Astrocyte (in vitro differentiated cells and primary cell): ENCODE data around the gene CAPRIN2. TPM values are rescaled to one million over a fixed set of nuclear protein-coding genes. Genes with fewer than 3 reads are reported as not detected.

Experiments
- DNase-seq: peaks from one replicate; pipeline ENCODE4 v3.0.0-alpha.2; 2010; ENCODE audit warnings: low read depth
- FAIRE-seq: peaks from 2 replicates; lab custom pipeline; 2011; peaks lifted over from hg19 to GRCh38; lab: Jason Lieb, UNC
- H2AFZ ChIP-seq: 2 replicates; pipeline ENCODE4 v1.6.0; 2012; ENCODE audit warnings: low read depth, low read length, inconsistent platforms
- H3K27ac ChIP-seq: 2 replicates; pipeline ENCODE4 v1.5.1; 2011; ENCODE audit warnings: low read depth, low read length, inconsistent platforms
- H3K27me3 ChIP-seq: 2 replicates; pipeline ENCODE4 v1.6.0; 2011; ENCODE audit warnings: low read length, inconsistent platforms; ENCODE audit not compliant: insufficient read depth
- H3K36me3 ChIP-seq: 2 replicates; pipeline ENCODE4 v1.5.1; 2011; ENCODE audit warnings: low read length, inconsistent platforms; ENCODE audit not compliant: insufficient read depth
- H3K4me1 ChIP-seq: 2 replicates; pipeline ENCODE4 v1.5.1; 2011; ENCODE audit warnings: low read length, inconsistent platforms; ENCODE audit not compliant: insufficient read depth
- H3K4me2 ChIP-seq: 2 replicates; pipeline ENCODE4 v1.6.0; 2012; ENCODE audit warnings: low read length, inconsistent platforms
- H3K4me3 ChIP-seq: 2 replicates; pipeline ENCODE4 v1.5.1; 2011; ENCODE audit warnings: low read depth, mild to moderate bottlenecking, low read length, inconsistent platforms; ENCODE audit not compliant: insufficient read depth
- H3K79me2 ChIP-seq: 2 replicates; pipeline ENCODE4 v1.6.0; 2012; ENCODE audit warnings: mild to moderate bottlenecking, low read length, inconsistent platforms; ENCODE audit not compliant: insufficient read depth
- H3K9ac ChIP-seq: 2 replicates; pipeline ENCODE4 v1.6.0; 2012; ENCODE audit warnings: mild to moderate bottlenecking, low read length, inconsistent platforms
- H3K9me3 ChIP-seq: 2 replicates; pipeline ENCODE4 v1.5.1; 2012; ENCODE audit warnings: low read depth, mild to moderate bottlenecking, low read length, inconsistent platforms; ENCODE audit not compliant: insufficient read depth
- H4K20me1 ChIP-seq: 2 replicates; pipeline ENCODE4 v1.6.0; 2012; ENCODE audit warnings: low read length, inconsistent platforms; ENCODE audit not compliant: insufficient read depth
- H3K27ac Mint-ChIP-seq: one replicate; pipeline ENCODE4 v1.8.0; 2021; ENCODE audit warnings: mild to moderate bottlenecking, mixed read lengths; ENCODE audit not compliant: unreplicated experiment
- H3K27me3 Mint-ChIP-seq: one replicate; pipeline ENCODE4 v1.8.0; 2021; ENCODE audit warnings: low read depth, mixed read lengths; ENCODE audit not compliant: unreplicated experiment
- H3K36me3 Mint-ChIP-seq: one replicate; pipeline ENCODE4 v1.8.0; 2021; ENCODE audit warnings: low read depth, mixed read lengths; ENCODE audit not compliant: unreplicated experiment
- H3K4me1 Mint-ChIP-seq: one replicate; pipeline ENCODE4 v1.8.0; 2021; ENCODE audit warnings: low read depth, mixed read lengths; ENCODE audit not compliant: unreplicated experiment
- H3K4me3 Mint-ChIP-seq: one replicate; pipeline ENCODE4 v1.8.0; 2021; ENCODE audit warnings: mild to moderate bottlenecking, moderate library complexity, mixed read lengths; ENCODE audit not compliant: unreplicated experiment
- H3K9me3 Mint-ChIP-seq: one replicate; pipeline ENCODE4 v1.8.0; 2021; ENCODE audit warnings: mild to moderate bottlenecking, mixed read lengths; ENCODE audit not compliant: unreplicated experiment
- CTCF ChIP-seq: IDR thresholded peaks from 2 replicates; pipeline ENCODE4 v1.5.1; 2011; ENCODE audit warnings: low read depth, mild to moderate bottlenecking, inconsistent platforms, low read length, moderate library complexity; ENCODE audit not compliant: insufficient read depth
- EZH2 ChIP-seq: IDR thresholded peaks from 2 replicates; pipeline ENCODE4 v1.6.1; 2012; ENCODE audit warnings: mild to moderate bottlenecking, low read length, inconsistent platforms; ENCODE audit not compliant: insufficient read depth
- total RNA-seq: library from RNA; stranded (reverse); gene quantifications from 2 replicates; pipeline ENCODE4 v1.2.1, GENCODE V29; 2021

CAPRIN2 gene
- total RNA-seq, 1 donor from 2014 or later: 23.1 TPM

- TF ChIP-seq EZH2 (no peak), CTCF (no peak)
- Mint-ChIP-seq H3K27me3 (no peaks in the 10 kb centered on the region), H3K4me3 (no peak overlapping the region), H3K9me3 (no peaks in the 10 kb centered on the region), H3K36me3 (peaks cover 3% of the 10 kb centered on the region), H3K4me1 (no peaks in the 10 kb centered on the region), H3K27ac (no peak overlapping the region)
- Histone ChIP-seq H3K27me3 (no peaks in the 10 kb centered on the region), H3K36me3 (peaks cover 26% of the 10 kb centered on the region), H3K9ac (no peak overlapping the region), H3K9me3 (no peaks in the 10 kb centered on the region), H3K4me2 (no peak overlapping the region), H4K20me1 (no peaks in the 10 kb centered on the region), H3K4me1 (no peaks in the 10 kb centered on the region), H2AFZ (no peak overlapping the region), H3K79me2 (no peaks in the 10 kb centered on the region), H3K27ac (no peak overlapping the region), H3K4me3 (no peak overlapping the region)
- FAIRE-seq (no peak), DNase-seq (no peak)
Measured at GRCh38 chr12:30707613-30708342, 47.0 kb downstream of the CAPRIN2 start.

- Histone ChIP-seq H4K20me1 (no peaks in the 10 kb centered on the region), H3K4me3 (no peak overlapping the region)
Measured at GRCh38 chr12:30706476-30706875, 48.3 kb downstream of the CAPRIN2 start.

More at GRCh38 chr12:30706476-30706875, 48.3 kb downstream of the CAPRIN2 start:
- H3K27ac ChIP-seq: no peak overlapping the region
- Mint-ChIP-seq H3K9me3 (no peaks in the 10 kb centered on the region), H3K27me3 (no peaks in the 10 kb centered on the region), H3K4me3 (no peak overlapping the region), H3K27ac (no peak overlapping the region), H3K4me1 (no peaks in the 10 kb centered on the region), H3K36me3 (peaks cover 3% of the 10 kb centered on the region)
- H2AFZ ChIP-seq: no peak overlapping the region
- H3K4me1 ChIP-seq: no peaks in the 10 kb centered on the region
- H3K4me2 ChIP-seq: no peak overlapping the region
- peaks cover 20% of the 10 kb centered on the region for H3K36me3 ChIP-seq
- H3K9me3 ChIP-seq: no peaks in the 10 kb centered on the region
- TF ChIP-seq EZH2: no peak
- no peak for TF ChIP-seq CTCF
- no peak overlapping the region for H3K9ac ChIP-seq
- H3K79me2 ChIP-seq: no peaks in the 10 kb centered on the region
- DNase-seq (no peak), FAIRE-seq (no peak)
- no peaks in the 10 kb centered on the region for H3K27me3 ChIP-seq
